Measurements from ENCODE around the gene PDGFD.

DNA sequence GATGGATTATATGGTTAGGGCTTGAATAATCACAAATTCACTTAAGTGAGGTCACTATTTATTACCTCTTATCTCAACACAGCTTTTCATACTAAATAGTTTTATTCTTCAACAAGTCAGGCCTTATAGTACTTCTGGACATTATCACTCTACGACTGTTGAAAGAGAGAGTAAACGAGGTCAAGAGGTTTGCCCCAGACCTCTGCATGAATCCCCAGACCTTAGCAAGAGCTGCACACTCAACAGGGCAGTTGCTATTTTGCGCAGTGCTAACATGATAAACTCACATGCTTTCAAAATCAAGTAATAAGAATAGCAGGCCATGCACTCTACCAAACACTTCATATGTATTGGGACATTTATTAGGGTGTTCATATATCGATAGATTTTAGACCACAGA, 67.0 kb downstream of the PDGFD start:
- TF ChIP-seq, protein P1, sequence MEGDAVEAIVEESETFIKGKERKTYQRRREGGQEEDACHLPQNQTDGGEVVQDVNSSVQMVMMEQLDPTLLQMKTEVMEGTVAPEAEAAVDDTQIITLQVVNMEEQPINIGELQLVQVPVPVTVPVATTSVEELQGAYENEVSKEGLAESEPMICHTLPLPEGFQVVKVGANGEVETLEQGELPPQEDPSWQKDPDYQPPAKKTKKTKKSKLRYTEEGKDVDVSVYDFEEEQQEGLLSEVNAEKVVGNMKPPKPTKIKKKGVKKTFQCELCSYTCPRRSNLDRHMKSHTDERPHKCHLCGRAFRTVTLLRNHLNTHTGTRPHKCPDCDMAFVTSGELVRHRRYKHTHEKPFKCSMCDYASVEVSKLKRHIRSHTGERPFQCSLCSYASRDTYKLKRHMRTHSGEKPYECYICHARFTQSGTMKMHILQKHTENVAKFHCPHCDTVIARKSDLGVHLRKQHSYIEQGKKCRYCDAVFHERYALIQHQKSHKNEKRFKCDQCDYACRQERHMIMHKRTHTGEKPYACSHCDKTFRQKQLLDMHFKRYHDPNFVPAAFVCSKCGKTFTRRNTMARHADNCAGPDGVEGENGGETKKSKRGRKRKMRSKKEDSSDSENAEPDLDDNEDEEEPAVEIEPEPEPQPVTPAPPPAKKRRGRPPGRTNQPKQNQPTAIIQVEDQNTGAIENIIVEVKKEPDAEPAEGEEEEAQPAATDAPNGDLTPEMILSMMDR (IDR thresholded peaks at IDR 0.05), result no peak
- no peak for TF ChIP-seq POLR2A (IDR thresholded peaks at IDR 0.05)
- TF ChIP-seq EP300 (IDR thresholded peaks at IDR 0.05), result no peak

Data from ovary (tissue), 3 donors.